Hippocampal formation (tissue), 2 donors: ENCODE data around the gene ZNF446.
"Not testable (repeated sequence)": the region's sequence is repeated elsewhere in the genome, so short reads cannot be mapped to it uniquely, and the experiment has no call there.

ENCODE experiments used
- DNase-seq, 2 donors: peaks; one replicate each; lab custom pipeline; 2025; lab: John Stamatoyannopoulos, UW

ZNF446 gene

GRCh38 chr19:58500242-58500641 is 24.1 kb downstream of the ZNF446 start:
- no peak for DNase-seq

GRCh38 chr19:58507602-58508223 is 31.6 kb downstream of the ZNF446 start:
- not testable (repeated sequence) for DNase-seq

GRCh38 chr19:58509731-58510083 is 33.6 kb downstream of the ZNF446 start:
- DNase-seq = no peak

DNA sequence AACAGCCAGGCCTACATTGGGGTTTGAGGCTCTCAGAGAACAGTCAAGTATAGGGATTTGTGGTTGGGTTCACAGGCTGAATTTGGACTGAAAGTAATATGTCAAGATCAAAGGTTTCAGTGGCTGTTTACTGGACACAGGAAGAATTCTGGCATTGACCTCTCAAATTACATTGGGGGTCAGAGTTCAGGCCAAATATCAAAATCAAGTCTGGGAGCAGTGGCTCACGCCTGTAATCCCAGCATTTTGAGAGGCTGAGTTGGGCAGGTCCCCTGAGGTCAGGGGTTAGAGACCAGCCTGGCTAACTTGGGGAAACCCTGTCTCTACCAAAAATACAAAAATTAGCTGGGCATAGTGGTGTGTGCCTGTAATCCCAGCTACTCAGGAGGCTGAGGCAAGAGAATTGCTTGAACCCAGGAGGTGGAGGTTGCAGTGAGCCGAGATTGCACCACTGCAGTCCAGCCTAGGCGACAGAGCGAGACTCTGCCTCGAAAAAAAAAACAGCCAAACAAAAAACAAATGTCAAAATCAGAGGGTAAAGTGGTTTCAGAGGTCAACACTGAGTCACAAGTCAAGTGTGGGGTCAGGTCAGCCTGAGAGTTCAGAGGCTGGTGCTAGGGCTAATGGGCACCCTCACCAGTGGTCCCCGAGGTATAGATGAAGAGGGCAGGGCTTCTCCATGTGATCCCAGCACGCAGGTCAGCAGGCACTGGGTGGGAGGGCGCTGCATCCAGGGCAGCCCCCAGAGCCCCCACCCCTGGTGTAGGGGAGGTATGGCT is 34.1 kb downstream of the ZNF446 start:
- DNase-seq = no peak

DNA sequence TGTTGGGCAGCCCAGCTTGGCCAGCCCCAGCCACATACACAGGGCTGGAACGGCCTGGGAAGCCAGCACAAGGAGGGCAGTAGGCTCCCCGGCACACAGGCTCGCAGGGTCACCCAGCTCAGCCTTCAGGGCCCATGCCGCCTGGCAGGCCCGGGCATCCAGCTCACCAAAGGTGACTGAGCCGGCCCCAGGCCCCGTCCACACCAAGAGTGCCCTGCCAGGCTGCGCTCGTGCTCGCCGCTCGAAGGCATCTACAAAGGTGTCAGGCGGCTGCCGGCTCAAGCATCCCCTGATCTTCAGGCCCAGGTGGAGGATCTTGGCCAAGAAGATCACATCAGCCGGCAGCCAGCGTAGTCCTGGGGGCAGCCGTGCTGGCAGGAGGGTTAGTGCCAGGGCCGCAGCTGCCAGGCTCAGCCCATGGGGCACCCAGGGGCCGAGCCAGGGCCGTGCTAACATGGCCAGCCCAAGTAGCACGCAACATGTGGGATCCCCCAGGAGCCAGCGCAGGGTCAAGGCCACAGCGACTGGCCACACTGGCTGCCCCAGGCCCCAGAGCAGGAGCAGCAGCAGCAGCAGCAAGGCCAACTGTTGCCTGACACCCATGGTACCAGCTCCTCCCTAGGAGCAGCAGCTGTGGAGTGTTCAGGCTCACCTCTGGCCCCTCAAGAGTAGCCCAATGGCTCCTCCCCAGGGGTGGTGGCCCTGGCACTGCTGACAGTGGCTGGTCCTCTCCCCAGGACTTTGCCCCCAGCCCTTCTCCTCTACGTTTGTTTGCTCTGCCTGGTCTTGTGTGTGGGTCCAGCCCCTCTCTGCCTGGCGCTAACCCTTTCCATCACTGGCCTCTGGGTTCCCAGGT is 35.4 kb downstream of the ZNF446 start, which contains the start of gene SLC27A5:
TSS of gene SLC27A5 (minus strand) at position 640 of the 856 bp plus-strand sequence. CDS start at position 603, 37 bp downstream.
- no peak for DNase-seq

DNA sequence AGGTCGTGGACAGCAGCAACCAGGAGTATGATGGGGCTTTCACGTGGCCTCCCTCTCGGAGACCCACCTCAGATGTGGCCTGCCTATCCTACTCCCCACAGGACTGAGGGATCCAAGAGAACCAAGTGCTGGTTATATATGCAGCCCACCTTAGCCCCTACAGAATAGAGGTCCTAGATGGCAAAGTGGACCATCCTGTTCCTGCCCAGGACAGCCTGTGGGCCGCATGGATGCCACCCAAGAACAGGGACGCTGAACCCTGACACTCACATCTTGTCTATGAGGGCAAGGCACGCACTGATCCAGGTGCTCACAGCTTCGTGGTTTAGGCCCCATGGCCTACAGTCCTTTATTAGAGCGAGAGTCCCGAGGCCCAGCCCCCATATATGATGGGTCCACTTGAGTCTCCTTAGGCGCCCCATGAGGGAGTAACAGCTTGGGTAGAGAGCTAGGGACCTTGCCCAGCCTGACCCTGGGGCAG is 37.1 kb downstream of the ZNF446 start:
- DNase-seq = no peak

DNA sequence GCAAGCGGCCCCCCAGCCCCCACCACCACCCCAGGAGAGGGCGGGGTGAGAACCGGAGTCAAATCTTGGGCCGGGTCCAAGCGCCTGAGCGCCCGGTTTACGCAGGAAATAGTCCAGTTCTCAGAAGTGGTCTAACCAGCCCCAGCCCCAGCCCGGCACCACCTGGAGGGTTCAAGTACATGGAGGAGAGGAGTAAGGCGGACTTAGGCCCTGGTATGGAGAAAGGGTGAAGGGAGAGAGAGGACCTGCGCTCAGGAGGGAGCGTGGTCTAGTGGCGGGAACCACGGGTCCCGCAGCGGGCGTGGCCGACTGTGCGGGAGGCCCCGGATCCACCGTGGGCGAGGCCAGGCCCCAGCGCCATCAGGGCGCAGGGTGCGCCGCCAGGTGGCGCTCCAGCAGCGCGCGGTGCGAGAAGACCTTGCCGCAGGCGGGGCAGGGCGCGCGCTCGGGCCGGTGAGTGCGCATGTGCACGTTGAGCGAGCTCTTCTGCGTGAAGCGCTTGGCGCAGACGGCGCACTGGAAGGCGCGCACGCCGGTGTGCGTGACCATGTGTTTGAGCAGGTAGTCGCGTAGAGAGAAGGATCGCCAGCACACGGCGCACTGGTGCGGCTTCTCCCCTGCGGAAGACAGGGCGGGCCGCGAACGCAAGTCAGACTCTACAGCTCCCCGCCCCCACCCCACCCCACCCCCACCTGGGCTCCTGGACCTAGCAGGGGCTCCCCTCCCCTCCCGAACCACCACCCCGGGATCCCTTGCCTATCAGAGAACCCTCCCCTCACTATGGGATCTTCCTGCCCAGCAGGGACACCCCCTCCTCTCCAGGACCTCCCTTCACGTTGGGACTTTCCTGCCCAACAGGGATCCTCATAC is 37.8 kb downstream of the ZNF446 start:
- peak; percentile 26 to 63 for DNase-seq

GRCh38 chr19:58514564-58515022 is 38.4 kb downstream of the ZNF446 start:
- DNase-seq = no peak

GRCh38 chr19:58515259-58515658 is 39.1 kb downstream of the ZNF446 start:
- no peak for DNase-seq

DNA sequence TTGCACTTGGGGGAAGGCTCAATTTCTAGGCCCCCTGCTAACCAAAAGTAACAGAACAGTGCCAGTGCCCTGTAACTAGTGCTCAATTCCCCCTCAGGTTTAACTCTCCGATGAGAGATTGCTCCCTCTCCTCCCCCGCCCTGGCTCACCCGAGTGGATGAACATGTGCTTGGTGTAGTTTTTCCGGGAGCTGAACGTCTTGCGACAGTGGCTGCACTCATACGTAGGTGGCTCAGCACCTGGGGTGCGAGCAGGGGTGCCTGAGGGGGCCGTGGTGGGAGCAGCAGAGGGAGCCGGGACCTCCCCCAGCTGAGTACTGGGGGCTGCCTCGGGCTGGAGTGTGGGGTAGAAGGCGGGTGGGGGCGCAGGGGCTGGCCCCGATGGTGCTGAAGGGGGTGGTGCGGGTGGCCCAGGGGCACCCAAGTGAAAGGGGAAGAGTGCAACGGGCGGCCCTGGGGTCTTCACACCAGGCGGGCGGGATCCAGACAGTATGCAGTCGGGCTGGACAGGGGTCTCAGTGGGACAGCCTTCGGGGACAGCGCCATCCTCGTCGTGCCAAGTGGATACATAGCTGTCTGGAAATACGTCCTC is 40.2 kb downstream of the ZNF446 start:
- no peak for DNase-seq

- DNase-seq = no peak
Observed at GRCh38 chr19:58516964-58517833, 41.0 kb downstream of the ZNF446 start.

GRCh38 chr19:58518256-58519086 is 42.3 kb downstream of the ZNF446 start:
- no peak for DNase-seq

DNA sequence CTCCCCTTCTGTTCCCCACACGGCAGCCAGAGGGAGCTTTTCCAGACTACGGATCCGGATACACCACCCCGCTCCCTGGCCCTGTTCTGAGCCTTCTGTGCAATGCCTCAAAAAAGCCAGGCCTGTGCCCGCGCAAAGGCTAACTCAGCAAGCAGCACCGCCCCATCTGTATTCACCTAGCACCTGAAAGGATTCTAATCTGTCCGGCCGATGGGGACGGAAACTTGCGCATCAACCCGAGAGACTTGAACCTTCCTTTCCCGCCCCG is 42.9 kb downstream of the ZNF446 start:
- DNase-seq = peak; percentile 51 to 72

DNA sequence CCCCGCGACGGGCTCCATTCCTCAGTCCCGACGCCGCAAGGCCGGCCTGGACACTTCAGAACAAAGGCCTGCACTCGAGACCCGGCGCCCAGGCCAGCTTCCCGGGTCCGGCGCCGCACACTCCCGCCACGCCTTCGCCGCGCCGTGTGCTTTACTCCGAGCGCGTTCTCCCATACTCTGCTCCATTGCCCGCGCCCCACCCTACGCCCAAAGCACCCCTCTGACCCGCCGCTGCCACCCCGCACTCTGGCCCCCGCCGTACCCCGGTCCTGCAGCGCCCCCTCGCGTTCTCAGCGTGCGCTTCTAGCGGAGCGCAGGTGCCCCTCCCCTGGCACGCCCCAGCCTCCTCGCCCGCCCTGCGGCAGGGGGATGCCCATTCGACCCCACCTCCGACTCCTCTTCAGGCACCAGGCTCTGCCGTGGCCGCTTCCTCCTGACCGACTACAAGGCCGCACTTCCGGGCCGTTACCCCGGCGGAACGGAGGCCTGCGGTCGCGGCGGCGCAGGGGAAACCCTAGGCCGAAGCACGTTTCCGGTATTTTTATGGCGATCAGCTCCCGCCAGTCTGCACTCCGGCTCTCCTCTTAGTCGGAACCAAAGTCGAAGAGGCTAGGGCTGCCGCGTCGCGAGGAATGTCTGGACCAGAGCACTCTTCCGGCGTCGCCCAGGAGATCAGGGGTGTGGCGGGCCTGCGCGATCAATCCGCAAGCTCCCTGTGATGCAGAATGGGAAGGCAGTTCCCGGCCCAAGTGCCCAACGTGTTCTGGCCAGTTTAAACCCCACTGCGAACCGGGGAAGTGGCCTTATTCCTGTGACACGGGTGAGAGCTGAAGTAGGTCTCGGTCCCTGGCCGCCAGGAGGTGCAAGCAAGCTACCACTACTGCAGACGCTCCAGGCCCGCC is 43.5 kb downstream of the ZNF446 start, which contains the start of gene ZBTB45:
TSS of gene ZBTB45 (minus strand) at position 456 of the 902 bp plus-strand sequence. CDS start 2,137 bp downstream, outside the sequence.
- DNase-seq = peak; percentile 90 to 97

GRCh38 chr19:58520257-58520599 is 44.1 kb downstream of the ZNF446 start:
- no peak for DNase-seq

GRCh38 chr19:58521651-58522050 is 45.5 kb downstream of the ZNF446 start:
- DNase-seq = no peak

- DNase-seq = no peak
Observed at GRCh38 chr19:58522709-58523108, 46.6 kb downstream of the ZNF446 start.

DNA sequence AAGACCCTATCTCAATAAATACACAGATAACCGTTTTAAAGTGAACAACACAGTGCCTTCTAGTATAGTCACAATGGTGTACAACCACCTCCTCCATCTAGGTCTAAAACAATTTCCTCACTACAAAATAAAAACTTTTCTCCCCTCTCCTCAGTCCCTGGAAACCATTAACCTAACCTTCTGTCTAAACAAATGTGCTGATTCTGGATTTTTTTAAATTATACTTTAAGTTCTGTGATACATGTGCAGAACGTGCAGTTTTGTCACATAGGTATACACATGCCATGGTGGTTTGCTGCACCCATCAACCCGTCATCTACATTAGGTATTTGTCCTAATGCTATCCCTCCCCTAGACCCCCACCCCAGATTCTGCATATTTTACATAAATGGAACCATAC is 53.3 kb downstream of the ZNF446 start:
- DNase-seq = no peak
